Brain microvascular endothelial cell (primary cell): ENCODE results near the gene S100A13.
"Not testable (repeated sequence)": the region's sequence is repeated elsewhere in the genome, so short reads cannot be mapped to it uniquely, and the experiment has no call there.

Source experiments
- DNase-seq: peaks from one replicate; pipeline ENCODE4 v3.0.0-alpha.2; 2020
- H3K27ac ChIP-seq: fragments of 250-450 bp; sonication (Bioruptor Pico); 2 replicates; pipeline ENCODE4 v1.5.1; 2020; ENCODE audit warnings: mild to moderate bottlenecking, moderate library complexity
- H3K27me3 ChIP-seq: fragments of 250-450 bp; sonication (Bioruptor Pico); replicated peaks from 2 replicates; pipeline ENCODE4 v1.5.1; 2020; ENCODE audit warnings: mild to moderate bottlenecking
- H3K36me3 ChIP-seq: fragments of 250-450 bp; sonication (Bioruptor Pico); replicated peaks from 2 replicates; pipeline ENCODE4 v1.5.1; 2020; ENCODE audit warnings: mild to moderate bottlenecking
- H3K4me3 ChIP-seq: 2 replicates; pipeline ENCODE4 v1.5.1; 2011; ENCODE audit warnings: low read depth, mild to moderate bottlenecking, control low read depth, low read length, moderate library complexity
- CTCF ChIP-seq: IDR thresholded peaks from 2 replicates; pipeline ENCODE4 v1.5.1; 2011; ENCODE audit warnings: low read depth, mild to moderate bottlenecking, moderate library complexity, low read length, control low read depth, inconsistent platforms; ENCODE audit errors: missing control alignments
- in situ Hi-C: cut with HindIII; loops from 2 replicates; pipeline ENCODE4 v1.10.0; 2017; ENCODE audit warnings: low sequenced_read_pairs, low pct_ligation_motif_present

Gene S100A13

GRCh38 chr1:153669606-153670005 lies 42.3 kb upstream of the S100A13 start:
- in situ Hi-C loops, result no loop called here
- Histone ChIP-seq H3K27ac (no peak overlapping the region), H3K36me3 (peaks cover 49% of the 10 kb centered on the region), H3K4me3 (peak overlapping the region; percentile 94), H3K27me3 (no peaks in the 10 kb centered on the region)
- DNase-seq, result no peak
- TF ChIP-seq CTCF, result no peak

GRCh38 chr1:153668672-153669071 lies 41.4 kb upstream of the S100A13 start:
- H3K27me3 ChIP-seq, in situ Hi-C loops, DNase-seq, H3K4me3 ChIP-seq, H3K27ac ChIP-seq: not testable (repeated sequence)
- peaks cover 58% of the 10 kb centered on the region for H3K36me3 ChIP-seq

GRCh38 chr1:153667439-153667838 lies 40.1 kb upstream of the S100A13 start:
- in situ Hi-C loops, result no loop called here
- Histone ChIP-seq H3K27ac (no peak overlapping the region), H3K36me3 (peaks cover 68% of the 10 kb centered on the region), H3K27me3 (no peaks in the 10 kb centered on the region), H3K4me3 (no peak overlapping the region)
- no peak for TF ChIP-seq CTCF
- DNase-seq, result no peak

- H3K36me3 ChIP-seq, result peaks cover 74% of the 10 kb centered on the region
- H3K27me3 ChIP-seq, result no peaks in the 10 kb centered on the region
- in situ Hi-C loops, result no loop called here
- no peak for TF ChIP-seq CTCF
- no peak overlapping the region for H3K4me3 ChIP-seq
- DNase-seq, result peak; percentile 51
- no peak overlapping the region for H3K27ac ChIP-seq
Observed at GRCh38 chr1:153663211-153663610, 35.9 kb upstream of the S100A13 start.

GRCh38 chr1:153662269-153662668 lies 35.0 kb upstream of the S100A13 start:
- Histone ChIP-seq H3K36me3 (peaks cover 65% of the 10 kb centered on the region), H3K4me3 (no peak overlapping the region), H3K27ac (no peak overlapping the region), H3K27me3 (no peaks in the 10 kb centered on the region)
- in situ Hi-C loops, result no loop called here
- no peak for DNase-seq
- TF ChIP-seq CTCF, result no peak

- H3K27ac ChIP-seq, result no peak overlapping the region
- no peaks in the 10 kb centered on the region for H3K27me3 ChIP-seq
- in situ Hi-C loops, result no loop called here
- no peak for TF ChIP-seq CTCF
- DNase-seq, result no peak
- no peak overlapping the region for H3K4me3 ChIP-seq
- H3K36me3 ChIP-seq, result peaks cover 54% of the 10 kb centered on the region
Observed at GRCh38 chr1:153661111-153661708, 33.9 kb upstream of the S100A13 start.
